Loucy (cell line): ENCODE results near the gene FITM1.

ENCODE experiments used
- H2AFZ ChIP-seq: fragments of 200-600 bp; sonication (generic); 2 replicates; pipeline ENCODE4 v1.6.0; 2016; ENCODE audit warnings: antibody characterized with exemption, mild to moderate bottlenecking, low read length, moderate library complexity
- H3F3A ChIP-seq: fragments of 200-600 bp; 2 replicates; pipeline ENCODE4 v1.6.0; 2016; ENCODE audit warnings: antibody characterized with exemption, low read depth, mild to moderate bottlenecking
- H3K27me3 ChIP-seq: fragments of 200-600 bp; sonication (generic); 2 replicates; pipeline ENCODE4 v1.6.1; 2014; ENCODE audit warnings: low read length, mild to moderate bottlenecking; ENCODE audit not compliant: insufficient read depth, poor library complexity, severe bottlenecking
- H3K36me3 ChIP-seq: fragments of 200-600 bp; sonication (generic); 2 replicates; pipeline ENCODE4 v1.6.1; 2016; ENCODE audit warnings: low read length; ENCODE audit not compliant: insufficient read depth
- H3K4me1 ChIP-seq: fragments of 200-600 bp; sonication (generic); 2 replicates; pipeline ENCODE4 v1.5.1; 2014; ENCODE audit warnings: low read length, mild to moderate bottlenecking; ENCODE audit not compliant: insufficient read depth, poor library complexity, severe bottlenecking
- H3K4me2 ChIP-seq: fragments of 200-600 bp; sonication (generic); 2 replicates; pipeline ENCODE4 v1.6.0; 2014; ENCODE audit warnings: antibody characterized with exemption, low read length, low read depth, mild to moderate bottlenecking; ENCODE audit not compliant: poor library complexity, severe bottlenecking
- H3K4me3 ChIP-seq: fragments of 200-600 bp; sonication (generic); 2 replicates; pipeline ENCODE4 v1.5.1; 2014; ENCODE audit warnings: low read length, mild to moderate bottlenecking, mixed read lengths; ENCODE audit not compliant: poor library complexity, severe bottlenecking
- H3K79me2 ChIP-seq: fragments of 200-600 bp; sonication (generic); 2 replicates; pipeline ENCODE4 v1.6.1; 2014; ENCODE audit warnings: low read length; ENCODE audit not compliant: insufficient read depth
- H3K9ac ChIP-seq: fragments of 200-600 bp; sonication (generic); 2 replicates; pipeline ENCODE4 v1.6.0; 2014; ENCODE audit warnings: mild to moderate bottlenecking, low read depth, low read length, moderate library complexity; ENCODE audit not compliant: poor library complexity, severe bottlenecking
- H3K9me2 ChIP-seq: fragments of 200-600 bp; sonication (generic); replicated peaks from 2 replicates; pipeline ENCODE4 v1.6.1; 2016; ENCODE audit warnings: low read depth, low read length, mixed read lengths
- H3K9me3 ChIP-seq: fragments of 200-600 bp; sonication (generic); 2 replicates; pipeline ENCODE4 v1.6.1; 2014; ENCODE audit warnings: mild to moderate bottlenecking, antibody characterized with exemption, low read length, low read depth; ENCODE audit not compliant: insufficient read depth
- H4K20me1 ChIP-seq: fragments of 200-600 bp; sonication (generic); 2 replicates; pipeline ENCODE4 v1.6.0; 2014; ENCODE audit warnings: antibody characterized with exemption, low read length, mild to moderate bottlenecking; ENCODE audit not compliant: insufficient read depth, poor library complexity, severe bottlenecking
- CTCF ChIP-seq: fragments of 200-600 bp; sonication (generic); conservative IDR thresholded peaks from 2 replicates; pipeline ENCODE4 v1.5.1; 2014; ENCODE audit warnings: mild to moderate bottlenecking, antibody characterized with exemption, low read length
- EZH2phosphoT487 ChIP-seq: fragments of 200-600 bp; IDR thresholded peaks from 2 replicates; pipeline ENCODE4 v1.6.1; 2018; ENCODE audit warnings: antibody characterized with exemption, mild to moderate bottlenecking, moderate library complexity, borderline replicate concordance

The FITM1 gene

GRCh38 chr14:24159777-24160498 is 29.5 kb downstream of the FITM1 start:
- H3K9me2 ChIP-seq = no peaks in the 10 kb centered on the region
- H3K4me1 ChIP-seq = peaks cover 13% of the 10 kb centered on the region
- TF ChIP-seq CTCF (no peak), EZH2phosphoT487 (no peak)
- H3K4me3 ChIP-seq = no peak overlapping the region
- no peak overlapping the region for H2AFZ ChIP-seq
- H3F3A ChIP-seq = no peaks in the 10 kb centered on the region; the same call in 1 of the 2 replicates
- H3K36me3 ChIP-seq = peaks cover 33% of the 10 kb centered on the region; the same call in 1 of the 2 replicates
- peaks cover 9% of the 10 kb centered on the region; the same call in 1 of the 2 replicates for H3K79me2 ChIP-seq
- no peak overlapping the region for H3K9ac ChIP-seq
- no peak overlapping the region for H3K4me2 ChIP-seq
- H3K27me3 ChIP-seq = no peaks in the 10 kb centered on the region
- no peaks in the 10 kb centered on the region for H3K9me3 ChIP-seq
- no peaks in the 10 kb centered on the region for H4K20me1 ChIP-seq

GRCh38 chr14:24160499-24160849 is 30.0 kb downstream of the FITM1 start:
- no peaks in the 10 kb centered on the region for H3K9me3 ChIP-seq
- TF ChIP-seq CTCF = no peak
- TF ChIP-seq EZH2phosphoT487 = no peak
- H3K4me1 ChIP-seq = peaks cover 13% of the 10 kb centered on the region
- H4K20me1 ChIP-seq = no peaks in the 10 kb centered on the region
- H3K36me3 ChIP-seq = peaks cover 33% of the 10 kb centered on the region; the same call in 1 of the 2 replicates
- no peak overlapping the region for H2AFZ ChIP-seq
- no peaks in the 10 kb centered on the region for H3K27me3 ChIP-seq
- peaks cover 9% of the 10 kb centered on the region; the same call in 1 of the 2 replicates for H3K79me2 ChIP-seq
- H3K4me3 ChIP-seq = no peak overlapping the region
- no peaks in the 10 kb centered on the region; the same call in 1 of the 2 replicates for H3F3A ChIP-seq
- no peaks in the 10 kb centered on the region for H3K9me2 ChIP-seq
- H3K4me2 ChIP-seq = no peak overlapping the region
- no peak overlapping the region for H3K9ac ChIP-seq

GRCh38 chr14:24160850-24161804 is 30.7 kb downstream of the FITM1 start, which contains the start of gene IRF9:
TSS of gene IRF9 (plus strand) at chr14:24161265. CDS start at chr14:24162145, 880 bp downstream.
- Histone ChIP-seq H3K9ac (peak within 1 kb of the TSS; percentile 73), H3K36me3 (peaks cover 28% of the 10 kb centered on the region; the same call in 1 of the 2 replicates), H4K20me1 (no peaks in the 10 kb centered on the region), H3K9me2 (no peaks in the 10 kb centered on the region), H3K27me3 (no peaks in the 10 kb centered on the region), H3K79me2 (peaks cover 9% of the 10 kb centered on the region; the same call in 1 of the 2 replicates), H3K9me3 (no peaks in the 10 kb centered on the region), H3K4me1 (peaks cover 13% of the 10 kb centered on the region), H3K4me3 (peak within 1 kb of the TSS; percentile 82), H2AFZ (peak within 1 kb of the TSS; percentile 44; the same call in 1 of the 2 replicates), H3K4me2 (peak within 1 kb of the TSS; percentile 84), H3F3A (no peaks in the 10 kb centered on the region; the same call in 1 of the 2 replicates)
- TF ChIP-seq EZH2phosphoT487 (no peak), CTCF (peak; percentile 95)
